OCI-LY7 (cell line): Measurements from ENCODE around the gene GREB1. TPM values are rescaled to one million over a fixed set of nuclear protein-coding genes. Genes with fewer than 3 reads are reported as not detected.

Experiments
- BruUV-seq: library from RNA; stranded (reverse); fragments of 400-500 nt; replicated peaks from 2 replicates; lab custom pipeline; 2021; lab: Mats Ljungman, UMichigan
- CTCF ChIA-PET: fragments of 300-600 bp; sonication (Branson Sonifier 250); formaldehyde crosslinking; loops from one replicate; lab custom pipeline; 2022; ENCODE audit warnings: antibody characterized with exemption; ENCODE audit not compliant: unreplicated experiment; lab: Charles Lee
- POLR2A ChIA-PET: fragments of 300-600 bp; sonication (Branson Sonifier 250); formaldehyde crosslinking; loops from one replicate; lab custom pipeline; 2022; ENCODE audit warnings: antibody characterized with exemption; lab: Charles Lee
- DNase-seq: peaks from one replicate; pipeline ENCODE4 v3.0.0-alpha.2; 2015; ENCODE audit warnings: low spot score
- H2AFZ ChIP-seq: fragments of 200-600 bp; sonication (generic), shearing (Covaris generic); 2 replicates; pipeline ENCODE4 v1.6.1; 2014; ENCODE audit warnings: mild to moderate bottlenecking, antibody characterized with exemption, low read length, moderate library complexity
- H3K27ac ChIP-seq: fragments of 200-600 bp; sonication (generic); 2 replicates; pipeline ENCODE4 v1.5.1; 2014; ENCODE audit warnings: mixed run types, low read depth, mild to moderate bottlenecking, moderate library complexity, low read length, inconsistent platforms; ENCODE audit not compliant: poor library complexity, severe bottlenecking
- H3K36me3 ChIP-seq: fragments of 200-600 bp; sonication (generic); 2 replicates; pipeline ENCODE4 v1.6.1; 2014; ENCODE audit warnings: mild to moderate bottlenecking, antibody characterized with exemption, low read length, moderate library complexity, mixed read lengths; ENCODE audit not compliant: insufficient read depth
- H3K4me1 ChIP-seq: fragments of 200-600 bp; sonication (generic); 2 replicates; pipeline ENCODE4 v1.5.1; 2014; ENCODE audit warnings: mild to moderate bottlenecking, low read length; ENCODE audit not compliant: insufficient read depth, poor library complexity, severe bottlenecking
- H3K4me2 ChIP-seq: fragments of 200-600 bp; sonication (generic); 2 replicates; pipeline ENCODE4 v1.6.1; 2014; ENCODE audit warnings: mild to moderate bottlenecking, low read length
- H3K4me3 ChIP-seq: fragments of 200-600 bp; sonication (generic); 2 replicates; pipeline ENCODE4 v1.5.1; 2014; ENCODE audit warnings: mild to moderate bottlenecking, low read depth, low read length; ENCODE audit not compliant: poor library complexity, severe bottlenecking
- H3K79me2 ChIP-seq: fragments of 200-600 bp; sonication (generic); 2 replicates; pipeline ENCODE4 v1.6.1; 2016; ENCODE audit warnings: low read depth, mild to moderate bottlenecking, low read length, moderate library complexity, mixed read lengths; ENCODE audit not compliant: insufficient read depth
- H3K9me2 ChIP-seq: fragments of 200-600 bp; sonication (generic); 2 replicates; pipeline ENCODE4 v1.6.1; 2016; ENCODE audit warnings: mild to moderate bottlenecking, low read length, mixed read lengths; ENCODE audit not compliant: insufficient read depth
- H3K9me3 ChIP-seq: fragments of 200-600 bp; sonication (generic); 2 replicates; pipeline ENCODE4 v1.6.1; 2014; ENCODE audit warnings: mild to moderate bottlenecking, mixed run types, low read length, mixed read lengths
- H4K20me1 ChIP-seq: fragments of 200-600 bp; sonication (generic); 2 replicates; pipeline ENCODE4 v1.6.1; 2014; ENCODE audit warnings: mild to moderate bottlenecking, antibody characterized with exemption, low read length, moderate library complexity, mixed read lengths; ENCODE audit not compliant: insufficient read depth
- EZH2phosphoT487 ChIP-seq: fragments of 200-600 bp; sonication (generic); IDR thresholded peaks from 2 replicates; pipeline ENCODE4 v1.6.1; 2018; ENCODE audit warnings: low read depth, borderline replicate concordance, mild to moderate bottlenecking, mixed run types, antibody characterized with exemption, low read length, moderate library complexity, mixed read lengths
- intact Hi-C: fragments of 100-400 bp; cut with micrococcal nuclease; formaldehyde crosslinking; loops from one replicate; pipeline ENCODE4 v1.10.0; 2022; ENCODE audit not compliant: unreplicated experiment
- total RNA-seq, 2 experiments: library from RNA; depleted of rRNA in 1 of 2; stranded (reverse); fragments of >200 nt in 1 of 2; shearing (Covaris generic) in 1 of 2; gene quantifications; 2 replicates each; pipeline ENCODE4 v1.2.3, GENCODE V29; 2014 to 2022
- TF ChIP-seq, protein P1 (sequence below): fragments of 200-600 bp; sonication (generic); conservative IDR thresholded peaks from 2 replicates; pipeline ENCODE4 v1.5.1; 2014; ENCODE audit warnings: mild to moderate bottlenecking, antibody characterized with exemption, low read length, moderate library complexity, mixed read lengths

GREB1 gene
- total RNA-seq, 2 experiments from 2014 or later, result 3.5 to 8.4 TPM

DNA sequence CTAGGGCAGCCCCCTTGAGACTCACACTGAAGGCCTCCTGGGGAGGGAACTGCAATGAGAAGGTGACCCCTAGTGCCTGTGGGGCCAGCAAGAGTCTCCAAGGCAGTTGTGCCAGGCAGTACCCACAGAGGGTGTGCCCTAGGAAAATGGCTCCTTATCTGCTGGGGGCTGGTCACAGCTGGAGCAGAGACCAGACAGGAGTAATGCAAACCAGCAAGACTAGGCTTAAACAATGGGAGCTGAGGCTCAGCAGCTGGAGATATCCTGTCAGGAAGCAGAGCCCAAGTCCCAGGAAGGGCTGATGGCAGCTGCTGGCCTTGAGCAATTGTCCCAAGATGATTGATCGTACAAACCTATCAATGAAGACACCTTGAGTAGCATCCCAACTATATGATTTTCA lies 41.1 kb upstream of the GREB1 start:
- no peaks in the 10 kb centered on the region for H3K9me3 ChIP-seq
- no peaks in the 10 kb centered on the region for H4K20me1 ChIP-seq
- H3K4me2 ChIP-seq, result no peak overlapping the region
- H3K27ac ChIP-seq, result no peak overlapping the region
- H3K4me3 ChIP-seq, result no peak overlapping the region
- intact Hi-C loops, result no loop called here
- TF ChIP-seq, protein P1, sequence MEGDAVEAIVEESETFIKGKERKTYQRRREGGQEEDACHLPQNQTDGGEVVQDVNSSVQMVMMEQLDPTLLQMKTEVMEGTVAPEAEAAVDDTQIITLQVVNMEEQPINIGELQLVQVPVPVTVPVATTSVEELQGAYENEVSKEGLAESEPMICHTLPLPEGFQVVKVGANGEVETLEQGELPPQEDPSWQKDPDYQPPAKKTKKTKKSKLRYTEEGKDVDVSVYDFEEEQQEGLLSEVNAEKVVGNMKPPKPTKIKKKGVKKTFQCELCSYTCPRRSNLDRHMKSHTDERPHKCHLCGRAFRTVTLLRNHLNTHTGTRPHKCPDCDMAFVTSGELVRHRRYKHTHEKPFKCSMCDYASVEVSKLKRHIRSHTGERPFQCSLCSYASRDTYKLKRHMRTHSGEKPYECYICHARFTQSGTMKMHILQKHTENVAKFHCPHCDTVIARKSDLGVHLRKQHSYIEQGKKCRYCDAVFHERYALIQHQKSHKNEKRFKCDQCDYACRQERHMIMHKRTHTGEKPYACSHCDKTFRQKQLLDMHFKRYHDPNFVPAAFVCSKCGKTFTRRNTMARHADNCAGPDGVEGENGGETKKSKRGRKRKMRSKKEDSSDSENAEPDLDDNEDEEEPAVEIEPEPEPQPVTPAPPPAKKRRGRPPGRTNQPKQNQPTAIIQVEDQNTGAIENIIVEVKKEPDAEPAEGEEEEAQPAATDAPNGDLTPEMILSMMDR, result no peak
- no peak for TF ChIP-seq EZH2phosphoT487
- no peaks in the 10 kb centered on the region for H3K9me2 ChIP-seq
- no peak overlapping the region for H2AFZ ChIP-seq
- ChIA-PET POLR2A (interaction anchor here (1.4 kb wide), 1 partner anchor 8 kb away, joined by 3 read pairs; no protein-coding TSS in a partner anchor), CTCF (no interaction called here)
- DNase-seq, result no peak
- H3K36me3 ChIP-seq, result no peaks in the 10 kb centered on the region
- H3K4me1 ChIP-seq, result no peaks in the 10 kb centered on the region
- BruUV-seq, result no TSS peak
- no peaks in the 10 kb centered on the region for H3K79me2 ChIP-seq

DNA sequence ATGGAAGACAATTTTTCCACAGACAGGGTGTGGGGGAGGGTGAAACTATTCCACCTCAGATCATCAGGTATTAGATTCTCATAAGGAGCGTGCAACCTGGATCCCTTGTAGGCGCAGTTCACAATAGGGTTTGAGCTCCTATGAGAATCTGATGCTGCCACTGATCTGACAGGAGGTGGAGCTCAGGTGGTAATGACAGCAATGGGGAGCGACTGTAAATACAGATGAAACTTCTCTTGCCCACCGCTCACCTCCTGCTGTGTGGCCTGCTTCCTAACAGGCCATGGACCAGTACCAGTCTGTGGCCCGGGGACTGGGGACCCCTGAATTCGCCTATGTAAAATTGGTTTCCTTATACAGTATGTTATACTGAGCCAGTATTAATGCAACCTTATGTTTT lies 40.6 kb upstream of the GREB1 start:
- Histone ChIP-seq H3K9me2 (no peaks in the 10 kb centered on the region), H3K36me3 (no peaks in the 10 kb centered on the region), H4K20me1 (no peaks in the 10 kb centered on the region), H3K79me2 (no peaks in the 10 kb centered on the region), H3K4me2 (no peak overlapping the region), H2AFZ (no peak overlapping the region), H3K4me3 (no peak overlapping the region), H3K4me1 (no peaks in the 10 kb centered on the region), H3K9me3 (no peaks in the 10 kb centered on the region), H3K27ac (no peak overlapping the region)
- ChIA-PET CTCF (no interaction called here), POLR2A (interaction anchor here (1.4 kb wide), 1 partner anchor 9 kb away, joined by 3 read pairs; no protein-coding TSS in a partner anchor)
- intact Hi-C loops, result no loop called here
- TF ChIP-seq, protein P1, result no peak
- TF ChIP-seq EZH2phosphoT487, result no peak
- DNase-seq, result no peak
- no TSS peak for BruUV-seq

DNA sequence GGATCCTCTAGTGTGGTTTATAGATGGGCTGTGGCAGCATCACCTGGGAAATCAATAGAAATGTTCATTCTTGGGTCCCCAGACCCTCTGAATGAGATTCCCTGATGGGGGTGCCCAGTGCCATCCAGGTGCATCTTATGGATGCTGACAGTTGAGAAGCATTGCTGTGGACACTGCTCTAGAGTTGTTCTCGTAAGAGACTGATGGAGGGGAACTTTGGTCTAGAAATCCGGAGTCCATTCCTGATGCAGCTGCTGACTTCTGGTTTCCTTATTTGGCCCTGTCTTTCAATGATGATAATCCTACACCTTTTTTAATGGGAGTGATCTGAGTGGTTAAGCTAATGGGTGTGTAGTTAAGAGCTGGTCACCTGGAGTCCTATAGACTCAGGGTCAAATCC lies 39.5 kb upstream of the GREB1 start:
- Histone ChIP-seq H3K9me3 (no peaks in the 10 kb centered on the region), H3K9me2 (no peaks in the 10 kb centered on the region), H3K4me2 (no peak overlapping the region), H3K36me3 (no peaks in the 10 kb centered on the region), H3K4me1 (no peaks in the 10 kb centered on the region), H3K27ac (no peak overlapping the region), H4K20me1 (no peaks in the 10 kb centered on the region), H2AFZ (no peak overlapping the region), H3K4me3 (no peak overlapping the region), H3K79me2 (no peaks in the 10 kb centered on the region)
- DNase-seq, result no peak
- BruUV-seq, result no TSS peak
- intact Hi-C loops, result no loop called here
- TF ChIP-seq, protein P1, result no peak
- no peak for TF ChIP-seq EZH2phosphoT487
- POLR2A ChIA-PET, result interaction anchor here (1.4 kb wide), 1 partner anchor 10 kb away, joined by 3 read pairs; no protein-coding TSS in a partner anchor
- CTCF ChIA-PET, result no interaction called here
